Tibial artery (tissue), 4 donors: ENCODE data around the gene WNK1.
A peak's percentile ranks its signal among the peaks of the same experiment; 100 is the strongest.

Experiments
- DNase-seq, 2 donors: peaks; one replicate each; pipeline ENCODE4 v3.0.0-alpha.2; 2019
- H3K27ac ChIP-seq, 2 donors: fragments of 200-600 bp; sonication (generic) in 1 of 2; 1 replicate in 1 of 2; 2 replicates in 1 of 2; pipeline ENCODE4 v1.5.1; 2018 to 2019; ENCODE audit warnings: mild to moderate bottlenecking in 1 of 2
- H3K27me3 ChIP-seq, 2 donors: fragments of 200-600 bp; sonication (generic) in 1 of 2; one replicate each; pipeline versions ENCODE4 v1.5.1 to v1.6.0; 2016 to 2019
- H3K36me3 ChIP-seq, 3 donors: fragments of 200-600 bp; sonication (generic) in 2 of 3; one replicate each; pipeline ENCODE4 v1.5.1; 2016 to 2019; ENCODE audit warnings: mild to moderate bottlenecking in 2 of 3
- H3K4me1 ChIP-seq, 4 donors: fragments of 200-600 bp; sonication (generic) in 2 of 4; 1 replicate in 3 of 4; 2 replicates in 1 of 4; pipeline ENCODE4 v1.5.1; 2016 to 2019
- H3K4me3 ChIP-seq, 2 donors: fragments of 200-600 bp; sonication (generic) in 1 of 2; 1 replicate in 1 of 2; 2 replicates in 1 of 2; pipeline ENCODE4 v1.5.1; 2018 to 2019; ENCODE audit warnings: mild to moderate bottlenecking in 2 of 2
- H3K9me3 ChIP-seq, 3 donors: fragments of 200-600 bp; sonication (generic) in 1 of 3; one replicate each; pipeline ENCODE4 v1.5.1; 2016 to 2019
- CTCF ChIP-seq, 2 experiments: fragments of 200-600 bp in 1 of 2; fragments of 450-650 bp in 1 of 2; IDR thresholded peaks; one replicate each; pipeline ENCODE4 v1.5.1; 2017 to 2019; ENCODE audit warnings: antibody characterized with exemption in 2 of 2, mild to moderate bottlenecking in 1 of 2, moderate library complexity in 1 of 2
- intact Hi-C: fragments of 100-400 bp; cut with DNase I; formaldehyde crosslinking; loops from one replicate; pipeline ENCODE4 v1.15.0; 2023; ENCODE audit warnings: low total_unique reads

WNK1 gene

DNA sequence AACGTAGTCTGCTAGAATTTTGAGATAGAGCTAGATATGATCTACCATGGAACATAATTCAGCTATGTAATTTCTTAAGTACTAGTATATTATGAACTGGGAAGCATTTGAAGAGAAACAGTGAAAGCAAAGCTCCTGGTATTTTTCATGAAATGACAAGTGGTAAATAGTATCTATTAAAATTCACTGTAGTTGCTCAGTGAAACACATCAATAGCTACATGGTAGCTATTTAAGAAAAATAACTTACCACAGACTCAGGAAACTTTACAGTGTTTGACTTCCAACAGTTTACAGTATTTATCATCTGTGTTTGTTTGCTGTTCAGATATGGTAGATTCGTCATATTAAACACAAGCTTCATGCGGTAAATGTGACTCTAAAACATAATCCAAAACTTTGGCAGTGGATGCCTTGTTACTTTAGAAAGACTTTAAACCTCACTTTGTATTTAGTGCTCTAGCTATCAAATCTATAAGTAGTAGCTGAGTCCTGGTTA, 25.2 kb downstream of the WNK1 start:
- H3K4me3 ChIP-seq = no peak overlapping the region
- no peaks in the 10 kb centered on the region for H3K27me3 ChIP-seq
- H3K27ac ChIP-seq = no peak overlapping the region
- no peak for TF ChIP-seq CTCF (IDR thresholded peaks at IDR 0.05)
- intact Hi-C loops = no loop called here
- peaks cover 4 to 99% (median 33%) of the 10 kb centered on the region in 4 donors for H3K4me1 ChIP-seq
- no peaks in the 10 kb centered on the region for H3K36me3 ChIP-seq
- H3K9me3 ChIP-seq = no peaks in the 10 kb centered on the region
- DNase-seq = no peak

- no peak for DNase-seq
- peaks cover 4 to 96% (median 30%) of the 10 kb centered on the region in 4 donors for H3K4me1 ChIP-seq
- no peak overlapping the region for H3K4me3 ChIP-seq
- intact Hi-C loops = no loop called here
- H3K36me3 ChIP-seq = no peaks in the 10 kb centered on the region
- no peaks in the 10 kb centered on the region for H3K9me3 ChIP-seq
- no peak overlapping the region for H3K27ac ChIP-seq
- no peak for TF ChIP-seq CTCF (IDR thresholded peaks at IDR 0.05)
- H3K27me3 ChIP-seq = no peaks in the 10 kb centered on the region
These were observed 26.2 kb downstream of the WNK1 start for GRCh38 chr12:778615-779014.

GRCh38 chr12:779745-780734, 27.7 kb downstream of the WNK1 start:
- TF ChIP-seq CTCF (IDR thresholded peaks at IDR 0.05) = no peak
- Histone ChIP-seq H3K9me3 (no peaks in the 10 kb centered on the region), H3K27ac (no peak overlapping the region), H3K36me3 (no peaks in the 10 kb centered on the region), H3K27me3 (no peaks in the 10 kb centered on the region), H3K4me1 (peaks cover 4 to 82% (median 30%) of the 10 kb centered on the region in 4 donors), H3K4me3 (peak overlapping the region in 1 of 2 donors; percentile 9)
- DNase-seq = no peak
- intact Hi-C loops = no loop called here

- no peaks in the 10 kb centered on the region for H3K27me3 ChIP-seq
- H3K4me1 ChIP-seq = peaks cover 4 to 73% (median 28%) of the 10 kb centered on the region in 4 donors
- H3K36me3 ChIP-seq = no peaks in the 10 kb centered on the region
- no peak overlapping the region for H3K27ac ChIP-seq
- intact Hi-C loops = no loop called here
- H3K9me3 ChIP-seq = no peaks in the 10 kb centered on the region
- no peak for TF ChIP-seq CTCF (IDR thresholded peaks at IDR 0.05)
- no peak overlapping the region for H3K4me3 ChIP-seq
- no peak for DNase-seq
These were observed 28.5 kb downstream of the WNK1 start for GRCh38 chr12:780750-781379.

DNA sequence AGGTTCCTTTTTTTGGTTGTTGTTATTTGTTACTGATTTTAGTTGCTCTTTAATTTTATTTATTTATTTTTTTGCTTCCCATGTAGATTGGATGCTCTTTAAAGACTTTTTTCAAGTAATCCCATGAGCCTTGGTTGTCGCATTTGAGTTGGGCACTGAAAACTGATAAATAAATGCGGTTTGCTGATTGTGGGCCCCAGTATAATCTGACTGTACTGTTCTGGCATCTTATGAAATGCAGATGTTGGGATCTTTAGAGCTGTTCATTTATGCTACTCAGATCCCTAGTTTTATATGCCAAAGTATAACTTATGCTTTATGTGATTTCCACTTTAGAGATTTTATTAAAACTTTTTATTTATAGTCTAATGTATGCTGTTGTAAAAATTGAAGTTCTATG, 33.3 kb downstream of the WNK1 start:
- no peak for TF ChIP-seq CTCF (IDR thresholded peaks at IDR 0.05)
- Histone ChIP-seq H3K4me1 (peaks cover 0 to 63% (median 20%) of the 10 kb centered on the region in 4 donors), H3K9me3 (no peaks in the 10 kb centered on the region)

More for the DNA sequence above, 33.3 kb downstream of the WNK1 start:
- intact Hi-C loops = no loop called here
- H3K27ac ChIP-seq = no peak overlapping the region
- H3K27me3 ChIP-seq = no peaks in the 10 kb centered on the region
- H3K4me3 ChIP-seq = no peak overlapping the region
- no peak for DNase-seq
- no peaks in the 10 kb centered on the region for H3K36me3 ChIP-seq
